AG09309 (cell line): ENCODE results near the gene MAPK11.

Experiments used
- DNase-seq: peaks from one replicate; pipeline ENCODE4 v3.0.0-alpha.2; 2010; ENCODE audit warnings: low read depth
- H3K4me3 ChIP-seq: 2 replicates; pipeline ENCODE4 v1.5.1; 2011; ENCODE audit warnings: mild to moderate bottlenecking, low read depth, low read length, moderate library complexity; ENCODE audit not compliant: control insufficient read depth
- CTCF ChIP-seq: IDR thresholded peaks from 2 replicates; pipeline ENCODE4 v1.5.1; 2011; ENCODE audit warnings: mild to moderate bottlenecking, low read depth, low read length, inconsistent platforms; ENCODE audit not compliant: insufficient read depth, control insufficient read depth; ENCODE audit errors: missing control alignments

The MAPK11 gene

DNA sequence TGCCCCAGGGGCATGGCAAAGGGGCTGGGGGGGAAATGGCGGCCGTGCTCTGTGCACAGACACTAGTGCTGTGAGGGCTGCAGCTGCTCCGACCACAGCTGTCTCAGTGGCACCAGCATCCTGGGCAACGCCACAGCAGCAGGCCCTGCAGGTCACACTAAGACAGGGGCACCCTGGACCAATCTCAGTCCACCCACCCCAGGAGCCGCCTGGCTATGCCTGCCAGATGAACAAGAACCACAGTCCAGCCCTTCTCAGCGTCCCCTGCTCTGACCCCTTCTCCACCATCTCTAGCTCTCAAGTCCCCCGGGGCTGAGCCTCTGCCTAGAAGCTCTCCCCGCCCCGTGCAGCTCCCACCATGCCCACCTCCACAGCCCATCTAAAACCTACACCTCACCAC is 41.8 kb downstream of the MAPK11 start:
- TF ChIP-seq CTCF, result no peak
- no peak for DNase-seq
- no peak overlapping the region for H3K4me3 ChIP-seq

- no peak overlapping the region for H3K4me3 ChIP-seq
- DNase-seq, result no peak
- no peak for TF ChIP-seq CTCF
Measured at GRCh38 chr22:50227579-50228215, 42.5 kb downstream of the MAPK11 start.

DNA sequence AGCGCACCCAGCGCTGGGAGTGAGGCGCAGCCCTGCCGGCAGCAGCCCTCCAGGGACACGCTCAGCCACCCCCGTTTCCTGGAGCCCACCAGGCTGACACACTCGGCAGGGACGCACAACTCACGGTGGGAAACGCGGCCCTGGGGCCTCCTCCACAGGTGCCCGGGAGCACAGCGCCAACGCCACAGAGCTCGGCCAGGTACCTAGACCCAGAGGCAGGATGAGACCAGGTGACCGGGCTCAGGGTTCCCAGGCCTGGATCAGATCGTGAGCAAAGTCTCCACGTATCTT is 43.4 kb downstream of the MAPK11 start:
- DNase-seq, result no peak
- no peak overlapping the region for H3K4me3 ChIP-seq
- TF ChIP-seq CTCF, result no peak

DNA sequence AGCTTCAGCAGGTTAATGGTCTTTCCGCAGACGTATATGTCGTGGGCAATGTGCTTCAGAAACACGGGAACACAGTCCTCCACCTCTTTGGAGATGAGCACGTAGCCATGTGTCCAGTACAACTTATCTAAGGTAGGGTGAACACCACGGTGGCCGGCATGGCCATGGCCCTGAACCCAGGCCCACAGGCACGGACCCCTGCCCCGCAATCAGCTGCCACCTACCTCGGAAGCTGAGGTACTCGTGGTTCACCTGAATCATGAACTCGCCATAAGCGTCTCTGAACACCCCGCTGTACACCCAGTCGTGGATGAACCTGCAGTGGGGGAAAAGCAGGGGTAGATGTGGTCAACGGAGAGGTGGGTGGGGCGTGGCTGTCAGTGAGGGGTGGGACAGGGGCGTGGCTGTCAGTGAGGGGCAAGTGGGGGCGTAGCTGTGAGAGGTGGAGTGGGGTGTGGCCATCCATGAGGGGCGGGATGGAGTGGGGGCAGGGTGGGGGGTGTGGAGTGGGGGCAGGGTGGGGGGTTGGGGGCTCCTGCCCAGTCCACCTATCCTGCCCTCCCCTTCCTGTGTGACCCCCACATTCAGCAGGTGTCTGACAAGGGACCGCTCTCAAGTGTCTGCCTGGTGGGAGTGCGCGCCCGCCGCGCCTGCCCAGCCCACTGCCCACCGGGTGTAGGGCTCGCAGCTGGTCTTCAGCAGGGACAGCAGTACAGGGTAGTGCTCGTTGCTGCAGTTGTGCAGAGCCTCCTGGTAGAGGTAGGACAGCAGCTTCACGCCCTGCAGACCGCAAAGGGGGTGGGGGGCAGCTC is 43.9 kb downstream of the MAPK11 start:
- no peak for DNase-seq
- no peak for TF ChIP-seq CTCF

GRCh38 chr22:50225200-50225969 is 44.8 kb downstream of the MAPK11 start:
- no peak for TF ChIP-seq CTCF
- no peak overlapping the region for H3K4me3 ChIP-seq
- DNase-seq, result no peak

More for the DNA sequence above, 43.9 kb downstream of the MAPK11 start:
- H3K4me3 ChIP-seq, result no peak overlapping the region

DNA sequence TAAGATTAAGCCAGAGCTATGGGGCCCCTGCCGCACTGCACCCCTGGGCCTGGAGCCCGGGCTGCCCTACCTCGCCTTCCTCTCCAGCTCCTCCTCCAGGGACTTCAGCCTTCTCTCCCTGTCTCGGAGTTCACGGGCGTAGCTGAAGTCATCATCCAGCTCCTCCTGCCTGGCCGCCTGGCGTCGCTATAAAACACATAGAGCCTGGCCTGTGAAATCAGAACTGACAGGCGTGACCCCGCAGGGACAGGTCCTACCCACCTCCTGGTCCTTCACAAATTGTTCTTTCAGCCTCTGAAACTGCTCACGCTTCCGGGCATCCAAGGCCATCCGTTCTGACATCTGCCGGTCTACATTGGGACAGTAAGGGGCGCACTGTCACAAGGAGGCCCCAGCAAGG is 46.1 kb downstream of the MAPK11 start:
- no peak overlapping the region for H3K4me3 ChIP-seq
- TF ChIP-seq CTCF, result no peak
- no peak for DNase-seq
